Immature natural killer cell (primary cell): ENCODE results near the gene AXIN1. TPM values are rescaled to one million over a fixed set of nuclear protein-coding genes. Genes with fewer than 3 reads are reported as not detected.

Experiments
- DNase-seq, 3 donors: peaks; one replicate each; pipeline ENCODE4 v3.0.0; 2022; ENCODE audit warnings: mixed read lengths in 1 of 3
- H3K27ac Mint-ChIP-seq, 6 donors: one replicate each; pipeline ENCODE4 v1.8.0; 2020; ENCODE audit warnings: mixed read lengths in 6 of 6, mild to moderate bottlenecking in 5 of 6, inconsistent platforms in 4 of 6, moderate library complexity in 3 of 6
- H3K27me3 Mint-ChIP-seq, 3 donors: one replicate each; pipeline ENCODE4 v1.8.0; 2020 to 2021; ENCODE audit warnings: low read depth in 3 of 3, mild to moderate bottlenecking in 3 of 3, mixed read lengths in 3 of 3, moderate library complexity in 3 of 3, inconsistent platforms in 1 of 3
- H3K36me3 Mint-ChIP-seq, 3 donors: one replicate each; pipeline ENCODE4 v1.8.0; 2020; ENCODE audit warnings: mixed read lengths in 3 of 3, inconsistent platforms in 2 of 3, mild to moderate bottlenecking in 2 of 3
- H3K4me1 Mint-ChIP-seq, 2 donors: one replicate each; pipeline ENCODE4 v1.8.0; 2020; ENCODE audit warnings: inconsistent platforms in 2 of 2, mild to moderate bottlenecking in 2 of 2, mixed read lengths in 2 of 2, moderate library complexity in 1 of 2
- H3K4me3 Mint-ChIP-seq, 5 donors: one replicate each; pipeline ENCODE4 v1.8.0; 2020; ENCODE audit warnings: mild to moderate bottlenecking in 5 of 5, mixed read lengths in 5 of 5, inconsistent platforms in 3 of 5, moderate library complexity in 3 of 5
- H3K9me3 Mint-ChIP-seq, 6 donors: one replicate each; pipeline ENCODE4 v1.8.0; 2020; ENCODE audit warnings: mild to moderate bottlenecking in 6 of 6, mixed read lengths in 6 of 6, inconsistent platforms in 4 of 6, moderate library complexity in 3 of 6
- polyA plus RNA-seq, 3 donors: library from polyadenylated mRNA; unstranded; fragments of 300-500 nt; fragmentation: Illumina TruSeq; gene quantifications; one replicate each; pipeline ENCODE4 v1.2.3, GENCODE V29; 2021

The AXIN1 gene
- polyA plus RNA-seq, 3 donors from 2014 or later = 1.9 to 12.5 (median 5.2) TPM

DNA sequence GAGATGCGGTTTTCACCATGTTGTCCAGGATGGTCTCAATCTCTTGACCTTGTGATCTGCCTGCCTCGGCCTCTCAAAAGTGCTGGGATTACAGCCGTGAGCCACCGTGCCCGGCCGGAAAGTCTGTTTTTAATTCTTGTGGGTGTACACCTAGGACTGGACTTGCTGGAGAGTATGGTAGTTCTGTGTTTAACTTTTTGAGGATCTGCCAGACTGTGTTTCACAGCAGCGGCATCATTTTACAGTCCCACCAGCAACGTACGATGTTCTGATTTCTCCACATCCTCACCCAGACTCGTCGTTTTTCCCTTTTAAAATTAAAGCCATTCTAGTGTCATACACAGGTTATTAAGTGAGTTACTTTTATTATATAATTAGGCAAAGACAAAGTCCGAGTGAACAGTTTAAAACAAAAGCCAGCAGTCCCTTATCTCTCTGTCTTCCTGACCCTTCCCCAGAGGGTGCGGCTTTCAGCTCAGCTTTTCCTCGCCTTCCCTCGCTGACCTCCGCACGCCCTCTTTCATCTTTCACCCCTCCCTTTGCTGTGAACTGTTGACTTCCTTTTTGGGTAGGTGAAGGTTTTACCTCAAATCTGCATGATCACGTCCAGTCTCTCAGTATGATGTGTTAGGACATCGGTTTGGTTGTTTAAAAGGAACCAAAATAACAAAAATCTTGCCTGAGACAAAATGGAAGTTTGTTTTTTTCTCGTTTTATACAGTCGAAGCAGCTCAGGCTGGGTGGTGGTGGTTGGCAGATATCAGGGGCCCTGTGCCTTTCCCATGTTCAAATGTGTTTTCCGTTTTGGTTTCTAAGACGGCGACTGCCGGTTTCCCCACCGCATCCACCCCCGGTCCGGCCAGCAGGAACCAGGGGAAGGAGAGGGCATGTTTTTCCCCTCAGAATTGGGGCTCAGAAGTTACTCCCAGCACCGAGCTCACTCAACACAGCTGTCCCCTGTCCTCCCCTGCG, 99.9 kb downstream of the AXIN1 start:
- Mint-ChIP-seq H3K4me1 (peaks cover 29 to 39% of the 10 kb centered on the region in 2 donors), H3K9me3 (no peaks in the 10 kb centered on the region), H3K36me3 (peaks cover 13 to 22% (median 22%) of the 10 kb centered on the region in 3 donors), H3K27ac (peak overlapping the region; percentile 86 to 97 (median 94)), H3K4me3 (peak overlapping the region; percentile 77 to 94 (median 88)), H3K27me3 (peaks cover 0 to 3% (median 2%) of the 10 kb centered on the region in 3 donors)
- peak; percentile 50 to 51 (median 50) for DNase-seq

GRCh38 chr16:249431-249830, 103.1 kb downstream of the AXIN1 start:
- no peaks in the 10 kb centered on the region for H3K9me3 Mint-ChIP-seq
- peaks cover 3 to 16% (median 16%) of the 10 kb centered on the region in 3 donors for H3K36me3 Mint-ChIP-seq
- H3K27me3 Mint-ChIP-seq = peaks cover 0 to 3% (median 0%) of the 10 kb centered on the region in 3 donors
- no peak overlapping the region for H3K27ac Mint-ChIP-seq
- peaks cover 34 to 39% of the 10 kb centered on the region in 2 donors for H3K4me1 Mint-ChIP-seq
- no peak overlapping the region for H3K4me3 Mint-ChIP-seq
- no peak for DNase-seq

GRCh38 chr16:247027-247426, 105.5 kb downstream of the AXIN1 start:
- H3K4me3 Mint-ChIP-seq = peak overlapping the region in 4 of 5 donors; percentile 27 to 74 (median 31)
- peak overlapping the region in 5 of 6 donors; percentile 57 to 87 (median 76) for H3K27ac Mint-ChIP-seq

GRCh38 chr16:245105-245504, 107.4 kb downstream of the AXIN1 start:
- Mint-ChIP-seq H3K27me3 (peaks cover 0 to 4% (median 0%) of the 10 kb centered on the region in 3 donors), H3K27ac (peak overlapping the region in 3 of 6 donors; percentile 23 to 53 (median 31)), H3K9me3 (no peaks in the 10 kb centered on the region), H3K36me3 (no peaks in the 10 kb centered on the region), H3K4me1 (peaks cover 53 to 57% of the 10 kb centered on the region in 2 donors), H3K4me3 (no peak overlapping the region)
- no peak for DNase-seq

More at GRCh38 chr16:247027-247426, 105.5 kb downstream of the AXIN1 start:
- Mint-ChIP-seq H3K4me1 (peaks cover 35 to 41% of the 10 kb centered on the region in 2 donors), H3K9me3 (no peaks in the 10 kb centered on the region), H3K27me3 (peaks cover 0 to 3% (median 0%) of the 10 kb centered on the region in 3 donors), H3K36me3 (peaks cover 0 to 11% (median 10%) of the 10 kb centered on the region in 3 donors)
- peak; percentile 17 to 38 (median 26) for DNase-seq

DNA sequence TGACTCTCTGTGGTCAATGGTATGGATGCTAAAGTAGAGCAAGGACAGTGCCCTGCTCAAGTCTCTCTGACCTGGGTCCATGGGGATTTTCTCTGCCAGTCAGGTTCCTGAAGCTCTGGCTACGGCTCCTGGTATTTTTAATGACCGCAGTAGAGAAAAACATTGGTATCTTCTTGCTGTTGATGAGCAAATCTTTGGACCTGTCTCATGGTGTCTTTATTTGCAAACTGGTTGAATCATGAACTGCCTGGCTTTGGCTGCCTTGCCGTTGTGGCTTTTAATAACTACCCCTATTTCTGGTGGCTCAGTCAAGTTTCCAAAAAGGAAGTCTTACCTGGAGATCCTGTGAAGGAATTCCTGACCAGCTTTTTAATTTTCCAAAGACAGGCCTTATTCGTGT, 109.2 kb downstream of the AXIN1 start:
- Mint-ChIP-seq H3K36me3 (peaks cover 0 to 4% (median 0%) of the 10 kb centered on the region in 3 donors), H3K4me3 (peak overlapping the region in 1 of 5 donors; percentile 7), H3K27me3 (peaks cover 0 to 6% (median 0%) of the 10 kb centered on the region in 3 donors), H3K4me1 (peaks cover 60 to 62% of the 10 kb centered on the region in 2 donors), H3K9me3 (no peaks in the 10 kb centered on the region), H3K27ac (peak overlapping the region; percentile 3 to 40 (median 40))
- DNase-seq = no peak

DNA sequence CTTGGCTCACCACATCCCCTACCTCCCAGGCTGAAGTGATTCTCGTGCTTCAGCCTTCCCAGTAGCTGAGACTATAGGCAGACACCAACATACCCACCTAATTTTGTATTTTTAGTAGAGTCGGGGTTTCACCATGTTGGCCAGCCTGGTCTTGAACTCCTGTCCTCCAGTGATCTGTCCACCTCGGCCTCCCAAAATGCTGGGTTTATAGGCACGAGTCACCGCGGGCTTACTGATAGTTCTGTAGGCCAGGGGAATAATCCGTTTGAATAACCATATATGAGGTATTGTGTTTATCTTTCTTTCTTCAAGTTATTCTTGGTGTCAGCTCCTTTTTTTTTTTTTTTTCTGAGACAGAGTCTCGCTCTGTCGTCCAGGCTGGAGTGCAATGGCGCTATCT, 110.2 kb downstream of the AXIN1 start:
- no peak for DNase-seq
- Mint-ChIP-seq H3K9me3 (no peaks in the 10 kb centered on the region), H3K4me3 (peak overlapping the region in 4 of 5 donors; percentile 30 to 69 (median 60)), H3K4me1 (peaks cover 55 to 58% of the 10 kb centered on the region in 2 donors), H3K36me3 (peaks cover 0 to 4% (median 0%) of the 10 kb centered on the region in 3 donors), H3K27ac (peak overlapping the region; percentile 32 to 75 (median 54)), H3K27me3 (peaks cover 0 to 7% (median 0%) of the 10 kb centered on the region in 3 donors)

- peak overlapping the region; percentile 53 to 69 (median 61) for H3K4me3 Mint-ChIP-seq
- H3K36me3 Mint-ChIP-seq = peaks cover 0 to 4% (median 0%) of the 10 kb centered on the region in 3 donors
- peaks cover 0 to 10% (median 2%) of the 10 kb centered on the region in 3 donors for H3K27me3 Mint-ChIP-seq
- H3K27ac Mint-ChIP-seq = peak overlapping the region in 5 of 6 donors; percentile 2 to 78 (median 69)
- H3K4me1 Mint-ChIP-seq = peaks cover 53 to 54% of the 10 kb centered on the region in 2 donors
- peak; percentile 47 to 58 (median 52) for DNase-seq
- no peaks in the 10 kb centered on the region for H3K9me3 Mint-ChIP-seq
Observed at GRCh38 chr16:240559-240958, 112.0 kb downstream of the AXIN1 start.

DNA sequence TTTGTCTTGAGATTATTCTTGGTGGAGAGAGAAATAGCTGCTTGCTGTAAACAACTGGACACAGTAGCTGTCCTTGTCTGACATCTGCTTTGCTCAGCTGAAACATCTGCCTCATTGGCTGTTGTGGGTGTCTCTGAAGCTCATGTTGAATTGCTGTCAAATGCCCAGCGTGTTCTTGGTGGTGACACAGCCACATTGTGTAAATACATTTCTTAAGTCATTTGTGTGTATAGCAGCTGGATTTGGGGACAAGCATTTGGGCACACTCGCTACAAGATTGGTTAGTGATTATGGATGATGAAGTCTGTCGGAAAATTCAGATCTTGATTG, 112.6 kb downstream of the AXIN1 start:
- H3K4me3 Mint-ChIP-seq = peak overlapping the region in 4 of 5 donors; percentile 7 to 54 (median 28)
- peaks cover 0 to 4% (median 0%) of the 10 kb centered on the region in 3 donors for H3K36me3 Mint-ChIP-seq
- no peak for DNase-seq
- peaks cover 0 to 17% (median 8%) of the 10 kb centered on the region in 3 donors for H3K27me3 Mint-ChIP-seq
- peak overlapping the region in 4 of 6 donors; percentile 2 to 86 (median 55) for H3K27ac Mint-ChIP-seq
- H3K9me3 Mint-ChIP-seq = no peaks in the 10 kb centered on the region
- H3K4me1 Mint-ChIP-seq = peaks cover 54 to 55% of the 10 kb centered on the region in 2 donors

Other genes starting within 250 kb of the AXIN1 start
- gene NPRL3, start 214.1 kb downstream of the AXIN1 start, polyA plus RNA-seq = 10 to 100 TPM; 13.3 to 28.6 (median 27.0) TPM
- not detected for gene HBZ, start 200.1 kb downstream of the AXIN1 start, polyA plus RNA-seq
- gene HBM, start 186.7 kb downstream of the AXIN1 start, polyA plus RNA-seq = 1 to 10 TPM in 1 of 3 donors, not detected in 2; 2.5 TPM
- gene HBA2, start 179.8 kb downstream of the AXIN1 start, polyA plus RNA-seq = 100 to 1,000 TPM; 202 to 797 (median 725) TPM
- gene HBA1, start 176.0 kb downstream of the AXIN1 start, polyA plus RNA-seq = 100 to 1,000 TPM in 2 of 3 donors, 10 to 100 TPM in 1; 70.7 to 207 (median 119) TPM
- 10 to 100 TPM in 1 of 3 donors, 1 to 10 TPM in 2; 4.9 to 10.3 (median 8.9) TPM for gene HBQ1, start 172.3 kb downstream of the AXIN1 start, polyA plus RNA-seq
- 10 to 100 TPM in 2 of 3 donors, 1 to 10 TPM in 1; 4.5 to 15.0 (median 10.4) TPM for gene LUC7L, start 123.3 kb downstream of the AXIN1 start, polyA plus RNA-seq
- gene FAM234A, start 117.9 kb downstream of the AXIN1 start, polyA plus RNA-seq = 10 to 100 TPM; 19.3 to 56.6 (median 24.4) TPM
- gene RGS11, start 76.8 kb downstream of the AXIN1 start, polyA plus RNA-seq = not detected
- gene ARHGDIG, start 72.1 kb downstream of the AXIN1 start, polyA plus RNA-seq = not detected
- gene PDIA2, start 69.6 kb downstream of the AXIN1 start, polyA plus RNA-seq = not detected
- 100 to 1,000 TPM in 2 of 3 donors, 10 to 100 TPM in 1; 98.6 to 139 (median 106) TPM for gene MRPL28, start 17.8 kb upstream of the AXIN1 start, polyA plus RNA-seq
- 10 to 100 TPM; 16.0 to 35.9 (median 23.7) TPM for gene PGAP6, start 29.3 kb upstream of the AXIN1 start, polyA plus RNA-seq
- gene NME4, start 44.5 kb upstream of the AXIN1 start, polyA plus RNA-seq = 10 to 100 TPM; 30.4 to 53.7 (median 36.5) TPM
- 10 to 100 TPM in 1 of 3 donors, 1 to 10 TPM in 2; 3.6 to 12.9 (median 5.4) TPM for gene DECR2, start 49.2 kb upstream of the AXIN1 start, polyA plus RNA-seq
- 1 to 10 TPM in 2 of 3 donors, under 1 TPM in 1; 0.04 to 3.7 (median 1.8) TPM for gene RAB11FIP3, start 72.9 kb upstream of the AXIN1 start, polyA plus RNA-seq
- 10 to 100 TPM in 2 of 3 donors, 1 to 10 TPM in 1; 9.2 to 30.7 (median 10.1) TPM for gene CAPN15, start 175.0 kb upstream of the AXIN1 start, polyA plus RNA-seq
- not detected for gene PRR35, start 207.7 kb upstream of the AXIN1 start, polyA plus RNA-seq
- under 1 TPM in 2 of 3 donors, not detected in 1; 0.42 to 0.61 TPM for gene NHLRC4, start 214.3 kb upstream of the AXIN1 start, polyA plus RNA-seq
- gene PIGQ, start 217.2 kb upstream of the AXIN1 start, polyA plus RNA-seq = 10 to 100 TPM; 10.5 to 17.7 (median 12.6) TPM
- 10 to 100 TPM in 1 of 3 donors, 1 to 10 TPM in 2; 4.6 to 17.5 (median 5.8) TPM for gene RAB40C, start 237.3 kb upstream of the AXIN1 start, polyA plus RNA-seq